ENCODE measurements around the gene DUOX1. TPM values are rescaled to one million over a fixed set of nuclear protein-coding genes. Genes with fewer than 3 reads are reported as not detected.
A peak's percentile ranks its signal among the peaks of the same experiment; 100 is the strongest.

DUOX1 gene
- total and polyA plus RNA-seq, 9 of the 15 experiments (the other 6 are each of a cell fraction or from before 2014, with no cell fraction given), result 0.01 to 0.22 (median 0.01) TPM; not detected in 6

DNA sequence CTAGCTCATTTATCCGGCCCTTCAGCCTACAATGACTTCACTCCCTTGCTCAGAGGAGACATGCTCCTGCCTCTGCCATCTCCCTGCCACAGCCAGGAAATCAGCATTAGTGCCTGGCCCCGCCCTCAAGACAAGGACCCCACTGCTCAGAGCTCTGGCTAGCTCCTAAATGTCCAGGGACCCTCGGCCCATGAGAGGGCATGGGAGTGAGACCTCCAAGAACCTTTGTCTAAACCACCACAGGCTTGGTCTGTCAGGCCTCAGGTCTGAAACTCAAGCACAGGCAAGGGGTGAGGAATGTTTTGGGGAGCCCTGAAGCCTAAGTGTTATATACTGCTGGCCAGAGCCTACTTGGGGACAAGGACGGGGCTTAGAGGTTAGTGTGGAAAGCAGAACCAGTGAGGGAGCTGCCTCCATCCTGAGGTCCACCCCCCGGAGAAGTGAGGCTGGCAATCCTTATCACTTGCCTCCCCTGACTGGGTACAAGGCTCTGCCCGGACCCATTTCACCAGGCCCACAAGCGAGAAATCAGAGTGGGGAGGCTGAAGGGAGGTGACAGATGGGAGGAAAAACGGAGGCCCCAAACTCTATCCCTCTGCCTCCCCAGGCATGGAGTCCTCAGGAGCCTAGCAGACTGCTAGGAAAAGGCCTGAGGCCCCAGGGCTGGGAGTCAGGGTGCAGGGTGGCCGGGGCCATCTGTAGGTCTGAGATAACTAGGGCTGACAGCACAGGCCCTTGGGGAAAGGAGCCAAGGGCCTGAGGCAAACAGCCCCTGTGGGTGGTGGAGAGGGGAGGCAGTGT, 39.2 kb downstream of the DUOX1 start (continued):
- TF ChIP-seq, protein P1, sequence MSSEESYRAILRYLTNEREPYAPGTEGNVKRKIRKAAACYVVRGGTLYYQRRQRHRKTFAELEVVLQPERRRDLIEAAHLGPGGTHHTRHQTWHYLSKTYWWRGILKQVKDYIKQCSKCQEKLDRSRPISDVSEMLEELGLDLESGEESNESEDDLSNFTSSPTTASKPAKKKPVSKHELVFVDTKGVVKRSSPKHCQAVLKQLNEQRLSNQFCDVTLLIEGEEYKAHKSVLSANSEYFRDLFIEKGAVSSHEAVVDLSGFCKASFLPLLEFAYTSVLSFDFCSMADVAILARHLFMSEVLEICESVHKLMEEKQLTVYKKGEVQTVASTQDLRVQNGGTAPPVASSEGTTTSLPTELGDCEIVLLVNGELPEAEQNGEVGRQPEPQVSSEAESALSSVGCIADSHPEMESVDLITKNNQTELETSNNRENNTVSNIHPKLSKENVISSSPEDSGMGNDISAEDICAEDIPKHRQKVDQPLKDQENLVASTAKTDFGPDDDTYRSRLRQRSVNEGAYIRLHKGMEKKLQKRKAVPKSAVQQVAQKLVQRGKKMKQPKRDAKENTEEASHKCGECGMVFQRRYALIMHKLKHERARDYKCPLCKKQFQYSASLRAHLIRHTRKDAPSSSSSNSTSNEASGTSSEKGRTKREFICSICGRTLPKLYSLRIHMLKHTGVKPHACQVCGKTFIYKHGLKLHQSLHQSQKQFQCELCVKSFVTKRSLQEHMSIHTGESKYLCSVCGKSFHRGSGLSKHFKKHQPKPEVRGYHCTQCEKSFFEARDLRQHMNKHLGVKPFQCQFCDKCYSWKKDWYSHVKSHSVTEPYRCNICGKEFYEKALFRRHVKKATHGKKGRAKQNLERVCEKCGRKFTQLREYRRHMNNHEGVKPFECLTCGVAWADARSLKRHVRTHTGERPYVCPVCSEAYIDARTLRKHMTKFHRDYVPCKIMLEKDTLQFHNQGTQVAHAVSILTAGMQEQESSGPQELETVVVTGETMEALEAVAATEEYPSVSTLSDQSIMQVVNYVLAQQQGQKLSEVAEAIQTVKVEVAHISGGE (CRISPR knock-in tag; IDR thresholded peaks at IDR 0.05), result 0 out of 6 replicates have a peak, but pooled peaks of 1 of the 3 experiments have one; percentile 14
- TF ChIP-seq ETV5 (CRISPR knock-in tag; IDR thresholded peaks at IDR 0.05; ENCODE audit: low read depth) (no peak), NCOR1 (IDR thresholded peaks at IDR 0.05) (peak; percentile 74), ZNF408 (CRISPR knock-in tag; IDR thresholded peaks at IDR 0.05; ENCODE audit: low read depth) (no peak), TBP (optimal IDR thresholded peaks at IDR 0.05; ENCODE audit: low read depth, low read length) (no peak), KLF10 (CRISPR knock-in tag; IDR thresholded peaks at IDR 0.05) (no peak), ZNF24 (IDR thresholded peaks at IDR 0.05) (no peak), MBD2 (IDR thresholded peaks at IDR 0.05; ENCODE audit: borderline replicate concordance, low read depth) (no peak), SMARCA4 (IDR thresholded peaks at IDR 0.05) (peak; percentile 70), BRD9 (IDR thresholded peaks at IDR 0.05; ENCODE audit: low read depth, partially characterized antibody) (no peak), ZBTB7A (IDR thresholded peaks at IDR 0.05; ENCODE audit: borderline replicate concordance, control insufficient read depth, low read depth, low read length) (peak; percentile 13; the same call in 1 of the 2 replicates), YY1 (IDR thresholded peaks at IDR 0.05; ENCODE audit: borderline replicate concordance in 1 of 3, control insufficient read depth in 1 of 3, extremely low read depth in 1 of 3, insufficient read depth in 3 of 3, insufficient read length in 1 of 3, insufficient replicate concordance in 2 of 3, low read depth in 1 of 3, low read length in 2 of 3) (peak in 1 of 3 experiments; percentile 16), GABPB1 (CRISPR knock-in tag; IDR thresholded peaks at IDR 0.05) (no peak), ZBTB8A (IDR thresholded peaks at IDR 0.05; ENCODE audit: partially characterized antibody) (no peak), NFIC (IDR thresholded peaks at IDR 0.05) (peak; percentile 66)
- TF ChIP-seq, protein P2, sequence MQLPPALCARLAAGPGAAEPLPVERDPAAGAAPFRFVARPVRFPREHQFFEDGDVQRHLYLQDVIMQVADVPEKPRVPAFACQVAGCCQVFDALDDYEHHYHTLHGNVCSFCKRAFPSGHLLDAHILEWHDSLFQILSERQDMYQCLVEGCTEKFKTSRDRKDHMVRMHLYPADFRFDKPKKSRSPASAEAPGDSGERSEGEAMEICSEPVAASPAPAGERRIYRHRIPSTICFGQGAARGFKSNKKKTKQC (CRISPR knock-in tag; IDR thresholded peaks at IDR 0.05), result no peak
- TF ChIP-seq, protein P3, sequence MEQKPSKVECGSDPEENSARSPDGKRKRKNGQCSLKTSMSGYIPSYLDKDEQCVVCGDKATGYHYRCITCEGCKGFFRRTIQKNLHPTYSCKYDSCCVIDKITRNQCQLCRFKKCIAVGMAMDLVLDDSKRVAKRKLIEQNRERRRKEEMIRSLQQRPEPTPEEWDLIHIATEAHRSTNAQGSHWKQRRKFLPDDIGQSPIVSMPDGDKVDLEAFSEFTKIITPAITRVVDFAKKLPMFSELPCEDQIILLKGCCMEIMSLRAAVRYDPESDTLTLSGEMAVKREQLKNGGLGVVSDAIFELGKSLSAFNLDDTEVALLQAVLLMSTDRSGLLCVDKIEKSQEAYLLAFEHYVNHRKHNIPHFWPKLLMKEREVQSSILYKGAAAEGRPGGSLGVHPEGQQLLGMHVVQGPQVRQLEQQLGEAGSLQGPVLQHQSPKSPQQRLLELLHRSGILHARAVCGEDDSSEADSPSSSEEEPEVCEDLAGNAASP (IDR thresholded peaks at IDR 0.05), result no peak
- TF ChIP-seq, protein P4, sequence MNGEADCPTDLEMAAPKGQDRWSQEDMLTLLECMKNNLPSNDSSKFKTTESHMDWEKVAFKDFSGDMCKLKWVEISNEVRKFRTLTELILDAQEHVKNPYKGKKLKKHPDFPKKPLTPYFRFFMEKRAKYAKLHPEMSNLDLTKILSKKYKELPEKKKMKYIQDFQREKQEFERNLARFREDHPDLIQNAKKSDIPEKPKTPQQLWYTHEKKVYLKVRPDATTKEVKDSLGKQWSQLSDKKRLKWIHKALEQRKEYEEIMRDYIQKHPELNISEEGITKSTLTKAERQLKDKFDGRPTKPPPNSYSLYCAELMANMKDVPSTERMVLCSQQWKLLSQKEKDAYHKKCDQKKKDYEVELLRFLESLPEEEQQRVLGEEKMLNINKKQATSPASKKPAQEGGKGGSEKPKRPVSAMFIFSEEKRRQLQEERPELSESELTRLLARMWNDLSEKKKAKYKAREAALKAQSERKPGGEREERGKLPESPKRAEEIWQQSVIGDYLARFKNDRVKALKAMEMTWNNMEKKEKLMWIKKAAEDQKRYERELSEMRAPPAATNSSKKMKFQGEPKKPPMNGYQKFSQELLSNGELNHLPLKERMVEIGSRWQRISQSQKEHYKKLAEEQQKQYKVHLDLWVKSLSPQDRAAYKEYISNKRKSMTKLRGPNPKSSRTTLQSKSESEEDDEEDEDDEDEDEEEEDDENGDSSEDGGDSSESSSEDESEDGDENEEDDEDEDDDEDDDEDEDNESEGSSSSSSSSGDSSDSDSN (IDR thresholded peaks at IDR 0.05; ENCODE audit: borderline replicate concordance in 1 of 2, low read depth in 2 of 2, low read length in 2 of 2), result 0 out of 4 replicates have a peak, but pooled peaks of 1 of the 2 experiments have one; percentile 41
